DND-41 (cell line): ENCODE data around the gene PANK4.

Experiments used
- CTCF ChIP-seq: IDR thresholded peaks from 2 replicates; pipeline ENCODE4 v1.5.1; 2012; ENCODE audit warnings: borderline replicate concordance, low read length, moderate library complexity, mild to moderate bottlenecking; ENCODE audit not compliant: poor library complexity, severe bottlenecking; ENCODE audit errors: extremely low read depth
- EZH2 ChIP-seq: IDR thresholded peaks from 3 replicates; pipeline ENCODE4 v1.6.1; 2012; ENCODE audit warnings: borderline replicate concordance, low read depth, mild to moderate bottlenecking, moderate library complexity, low read length, inconsistent platforms; ENCODE audit not compliant: severe bottlenecking

GRCh38 chr1:2544875-2545640 is 18.7 kb upstream of the PANK4 start:
- no peak for TF ChIP-seq EZH2
- TF ChIP-seq CTCF, result no peak
